HG03025 (cell line): ENCODE measurements around the gene TMEM126B.
A peak's percentile ranks its signal among the peaks of the same experiment; 100 is the strongest.
"Not testable (repeated sequence)": the region's sequence is repeated elsewhere in the genome, so short reads cannot be mapped to it uniquely, and the experiment has no call there.

Experiments used
- ATAC-seq: cut with Tn5 transposase; IDR thresholded peaks from one replicate; pipeline ENCODE4 v1.9.1; 2021; ENCODE audit warnings: mild to moderate bottlenecking, moderate library complexity; ENCODE audit not compliant: unreplicated experiment, low FRiP score

Gene TMEM126B

GRCh38 chr11:85647078-85647477 lies 18.7 kb downstream of the TMEM126B start:
- no peak for ATAC-seq

DNA sequence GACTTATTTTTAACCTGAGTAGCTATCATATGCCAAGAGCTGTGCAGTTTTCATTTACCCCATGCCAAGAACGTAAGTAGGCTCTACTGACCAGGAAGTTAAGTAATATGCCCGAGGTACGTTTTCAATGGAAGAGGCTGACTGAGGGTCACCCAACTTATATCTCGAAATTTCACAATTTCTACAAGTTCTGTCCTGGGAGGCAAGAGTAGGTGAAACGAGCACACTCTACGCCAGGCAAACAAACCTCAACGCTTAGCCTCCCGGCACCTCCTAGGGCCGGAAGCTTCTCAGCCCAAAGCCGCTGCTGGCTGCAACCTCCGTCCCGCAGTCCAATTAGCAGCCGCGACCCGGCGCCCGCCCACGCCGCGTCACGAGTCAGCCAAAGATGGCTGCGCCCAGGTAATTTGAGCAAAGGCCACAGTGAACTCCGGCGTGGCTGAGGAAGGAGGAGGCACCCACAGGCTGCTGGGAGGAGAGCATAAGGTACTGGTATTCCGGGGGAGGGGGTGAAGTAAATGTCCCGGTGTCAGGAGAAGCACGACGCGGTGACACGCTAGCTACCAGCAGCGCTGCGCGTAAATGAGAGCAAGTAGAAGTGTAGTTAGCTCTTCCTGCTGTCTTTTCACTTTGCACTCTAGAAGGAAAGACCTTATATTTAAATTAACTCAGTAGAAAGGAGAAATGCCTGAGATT lies 19.4 kb downstream of the TMEM126B start, which contains the start of gene TMEM126A:
TMEM126A (plus strand) TSS at position 364 of the 696 bp plus-strand sequence. CDS start 2,289 bp downstream, outside the sequence.
- peak; percentile 99 for ATAC-seq

DNA sequence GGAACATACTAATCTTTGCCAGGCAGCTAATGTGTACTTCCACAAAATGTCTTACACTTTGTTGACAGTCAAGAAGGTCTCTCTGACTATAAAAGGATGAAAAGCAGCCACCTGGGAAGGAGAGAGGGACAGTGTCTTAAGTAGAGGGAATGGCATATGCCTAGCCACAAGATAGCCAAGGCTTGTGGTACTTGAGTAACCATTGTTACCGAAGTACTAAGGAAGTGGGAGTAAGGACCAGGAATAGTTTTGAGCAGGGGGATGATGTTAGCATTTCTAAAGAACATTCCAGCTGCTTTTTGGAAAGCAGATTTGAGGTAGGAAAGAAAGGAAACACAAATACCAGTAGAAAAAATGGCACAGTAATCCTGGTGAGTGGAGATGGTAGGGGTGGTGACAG lies 22.7 kb downstream of the TMEM126B start:
- ATAC-seq, result no peak

GRCh38 chr11:85652786-85653447 lies 24.5 kb downstream of the TMEM126B start:
- no peak for ATAC-seq

DNA sequence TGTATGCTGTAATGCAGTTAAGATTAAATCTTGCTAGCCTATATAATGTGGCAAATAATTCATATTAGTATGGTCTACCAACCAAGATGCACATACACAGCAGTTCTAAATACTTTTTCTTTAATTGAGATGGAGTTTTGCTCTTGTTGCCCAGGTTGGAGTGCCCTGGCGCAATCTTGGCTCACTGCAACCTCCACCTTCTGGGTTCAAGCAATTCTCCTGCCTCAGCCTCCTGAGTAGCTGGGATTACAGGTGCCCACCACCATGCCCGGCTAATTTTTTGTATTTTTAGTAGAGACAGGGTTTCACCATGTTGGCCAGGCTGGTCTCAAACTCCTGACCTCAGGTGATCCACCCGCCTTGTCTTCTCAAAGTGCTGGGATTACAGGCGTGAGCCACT lies 25.9 kb downstream of the TMEM126B start:
- ATAC-seq, result not testable (repeated sequence)

DNA sequence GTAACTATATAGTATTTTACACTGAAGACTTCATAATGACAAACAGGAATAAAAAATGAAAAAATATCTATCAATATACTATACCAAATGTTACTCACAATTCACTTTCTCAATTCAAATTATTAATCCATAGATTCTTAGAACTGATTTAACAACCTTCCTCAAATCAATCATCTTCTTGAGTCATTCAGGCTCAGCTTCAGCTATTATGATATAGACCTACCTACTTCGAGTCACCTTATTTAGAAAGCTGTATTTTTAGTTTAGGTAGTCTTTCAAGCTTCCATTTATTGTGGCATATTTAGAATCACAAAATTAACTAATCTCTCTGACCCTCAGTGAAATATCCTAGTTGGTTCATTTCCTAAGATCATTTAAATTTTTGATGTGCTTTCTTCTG lies 28.4 kb downstream of the TMEM126B start:
- ATAC-seq, result no peak

DNA sequence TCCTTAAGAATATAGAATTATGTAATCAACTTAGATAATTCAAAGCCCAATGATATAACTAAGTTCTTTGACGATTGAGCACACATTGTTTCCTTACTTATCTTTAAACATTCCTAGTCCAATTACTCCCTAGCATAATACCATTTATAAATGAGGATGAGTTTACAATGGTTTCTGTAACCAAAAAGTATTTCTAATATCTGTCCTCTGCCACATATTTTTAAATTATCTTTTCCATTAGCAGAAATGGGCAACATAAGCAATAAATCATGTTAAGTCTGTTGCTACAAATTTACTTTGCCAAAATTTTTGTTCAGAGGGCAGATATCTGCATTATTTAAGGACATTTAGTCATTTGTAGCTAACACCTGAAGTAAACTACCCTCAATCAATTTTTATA lies 29.8 kb downstream of the TMEM126B start:
- ATAC-seq, result no peak

DNA sequence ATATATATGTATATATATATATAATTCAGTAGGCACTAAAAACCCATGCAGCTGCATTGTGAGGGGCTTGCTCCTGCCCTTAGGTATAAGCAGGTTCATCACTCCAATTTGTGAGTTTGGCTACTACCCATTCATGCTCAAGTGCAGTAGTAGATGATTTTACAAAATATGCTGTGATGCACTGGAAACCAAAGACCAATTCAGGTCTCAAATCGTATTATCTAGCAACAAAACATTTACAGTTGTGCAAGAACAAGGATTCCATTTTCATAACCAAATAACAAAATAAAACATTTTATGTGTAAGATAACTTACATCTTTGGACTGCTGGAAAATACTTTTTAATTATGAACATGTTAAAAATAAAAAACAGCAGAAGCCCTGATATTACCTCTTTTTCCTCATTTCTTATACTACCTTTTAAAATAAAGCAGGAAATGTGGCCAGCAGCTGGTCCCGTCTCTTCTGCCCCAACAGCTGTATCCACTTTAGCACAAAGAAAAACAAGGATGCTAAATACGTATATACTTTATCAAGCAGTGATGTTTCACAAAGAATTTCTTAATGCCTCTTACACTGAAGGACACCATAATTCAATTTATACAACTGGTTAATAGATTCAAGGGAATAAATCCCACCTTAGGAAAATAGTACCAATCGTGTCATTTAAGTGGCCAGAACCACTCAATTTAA lies 33.7 kb downstream of the TMEM126B start:
- ATAC-seq, result no peak

DNA sequence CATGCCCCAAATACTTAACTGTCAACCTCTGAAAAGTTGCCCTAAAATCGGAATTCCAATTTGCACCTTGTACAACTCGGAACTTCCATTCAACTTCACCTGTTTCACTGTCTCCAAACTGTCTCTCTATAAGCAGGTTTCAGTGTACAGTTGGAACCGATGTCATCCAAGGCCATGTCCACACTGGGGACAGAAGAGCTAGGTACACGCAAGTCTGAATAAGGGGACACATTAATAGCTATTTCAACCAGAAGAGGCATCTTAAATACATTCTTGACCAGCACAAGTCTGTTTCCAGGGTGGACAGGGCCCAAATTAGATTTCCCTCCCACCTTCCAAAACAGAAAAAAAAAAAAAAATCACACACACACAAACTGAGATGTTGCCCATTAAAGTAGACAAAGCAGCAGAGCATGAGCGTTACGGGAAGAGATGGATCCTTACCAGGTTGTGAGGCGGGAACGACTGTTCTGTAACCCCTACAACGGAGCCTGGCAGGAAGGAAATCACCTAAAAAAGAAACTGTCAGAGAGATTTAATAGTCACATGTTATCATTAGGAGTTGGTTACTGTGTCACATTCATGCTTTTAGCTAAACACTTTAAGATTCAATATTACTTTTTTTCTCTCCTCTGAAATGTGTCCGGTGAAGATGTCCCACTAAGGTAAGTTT lies 34.8 kb downstream of the TMEM126B start:
- ATAC-seq, result no peak

DNA sequence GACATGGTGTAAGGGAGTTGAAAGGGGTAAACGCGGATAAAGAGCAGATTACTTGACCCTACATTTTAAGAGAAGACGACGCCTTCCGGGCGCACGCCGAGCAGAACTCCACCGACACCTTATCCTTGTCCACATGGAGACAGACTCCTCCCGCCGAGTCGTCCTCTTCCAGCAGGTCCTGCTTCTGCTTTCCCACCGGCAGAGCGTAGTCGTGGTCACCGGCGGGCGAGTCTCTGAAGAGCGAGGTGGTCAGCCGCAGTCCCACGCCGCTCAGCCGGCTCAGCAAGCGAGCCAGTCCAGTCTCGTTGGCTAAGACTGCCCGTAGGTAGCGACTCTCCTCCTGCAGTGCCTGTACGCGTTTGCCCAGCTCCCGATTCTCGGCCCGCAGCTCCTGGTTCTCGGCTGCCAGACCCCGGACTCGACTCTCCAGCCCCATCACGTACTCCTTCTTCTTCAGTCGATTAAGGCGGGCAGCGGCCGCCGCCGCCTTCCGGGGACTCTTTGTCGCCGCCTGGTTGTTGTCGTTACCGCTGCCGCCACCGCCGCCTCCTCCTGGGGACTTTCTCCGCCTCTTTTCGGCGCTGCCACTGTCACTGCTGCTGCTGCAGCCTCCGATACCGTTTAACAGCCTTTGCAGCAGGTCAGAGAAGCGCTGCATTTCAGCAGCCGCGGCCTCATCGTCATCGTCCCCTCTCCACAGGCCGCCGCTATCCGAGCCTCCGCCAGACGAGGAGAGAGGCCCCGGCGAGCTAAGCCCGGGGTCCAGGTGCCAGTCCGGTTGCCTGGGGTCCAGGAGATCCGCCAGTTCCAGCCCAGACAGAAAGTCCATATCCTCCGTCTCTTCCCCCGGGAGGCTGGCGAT lies 35.6 kb downstream of the TMEM126B start:
- peak; percentile 69 for ATAC-seq

- ATAC-seq, result peak; percentile 87
Observed at GRCh38 chr11:85664615-85665481, 36.5 kb downstream of the TMEM126B start, which contains the start of gene CREBZF. TSS of gene CREBZF (minus strand) at chr11:85665129. CDS start at chr11:85664875, 254 bp downstream.

DNA sequence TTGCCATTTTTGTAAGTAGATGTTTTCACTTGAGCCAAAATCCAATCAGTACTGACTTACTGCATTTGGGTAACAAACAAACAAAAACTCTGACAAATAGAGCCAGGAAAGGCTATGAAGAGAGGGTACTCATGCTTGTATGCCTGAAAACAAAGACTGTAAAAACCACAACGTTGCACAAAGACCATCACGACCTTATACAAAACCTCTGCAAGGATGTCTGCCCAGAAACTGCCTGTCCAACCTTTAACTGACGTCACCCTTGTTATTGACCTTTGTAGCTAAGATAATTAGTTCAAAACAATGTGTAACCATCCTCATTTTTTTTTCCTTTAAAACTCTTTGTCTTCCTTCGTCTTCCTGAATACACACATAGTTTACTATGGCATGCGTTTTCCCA lies 37.3 kb downstream of the TMEM126B start:
- ATAC-seq, result no peak

DNA sequence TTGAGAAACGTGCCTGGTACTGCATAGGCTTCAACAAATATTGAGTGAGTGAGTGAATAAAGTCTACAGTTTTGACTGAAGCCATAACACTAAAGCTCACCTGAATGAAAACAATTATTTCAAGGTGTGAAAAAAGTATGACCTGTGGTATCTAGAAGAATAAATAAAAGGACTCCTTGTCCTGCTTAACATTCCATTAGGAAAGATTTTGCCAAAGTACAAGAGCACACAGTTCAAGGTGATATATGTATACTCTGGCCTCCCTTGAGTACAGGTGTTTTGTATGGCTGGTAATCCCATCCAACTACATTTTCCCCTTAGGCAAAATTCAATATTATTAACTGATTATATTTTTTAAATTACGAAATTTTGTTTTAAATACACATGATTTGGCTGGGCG lies 38.3 kb downstream of the TMEM126B start:
- no peak for ATAC-seq

DNA sequence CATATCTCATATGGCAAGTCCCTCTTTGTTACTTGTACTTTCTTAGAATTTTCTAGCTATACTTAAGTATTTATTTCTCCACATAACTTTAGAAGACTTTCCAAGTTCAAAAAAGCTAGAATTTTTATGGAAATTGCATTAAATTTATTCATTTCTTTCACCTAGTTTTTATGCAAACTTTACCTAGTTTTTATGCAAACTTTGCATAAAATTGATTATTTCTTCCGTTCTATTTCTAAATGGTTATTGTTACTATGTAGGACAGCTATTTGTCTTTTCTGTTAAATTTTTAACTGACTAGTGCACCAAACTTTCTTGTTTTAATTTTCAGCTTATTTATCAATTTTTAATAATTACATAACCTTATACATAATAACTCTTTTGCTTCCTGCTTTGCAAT lies 39.8 kb downstream of the TMEM126B start:
- ATAC-seq, result no peak

DNA sequence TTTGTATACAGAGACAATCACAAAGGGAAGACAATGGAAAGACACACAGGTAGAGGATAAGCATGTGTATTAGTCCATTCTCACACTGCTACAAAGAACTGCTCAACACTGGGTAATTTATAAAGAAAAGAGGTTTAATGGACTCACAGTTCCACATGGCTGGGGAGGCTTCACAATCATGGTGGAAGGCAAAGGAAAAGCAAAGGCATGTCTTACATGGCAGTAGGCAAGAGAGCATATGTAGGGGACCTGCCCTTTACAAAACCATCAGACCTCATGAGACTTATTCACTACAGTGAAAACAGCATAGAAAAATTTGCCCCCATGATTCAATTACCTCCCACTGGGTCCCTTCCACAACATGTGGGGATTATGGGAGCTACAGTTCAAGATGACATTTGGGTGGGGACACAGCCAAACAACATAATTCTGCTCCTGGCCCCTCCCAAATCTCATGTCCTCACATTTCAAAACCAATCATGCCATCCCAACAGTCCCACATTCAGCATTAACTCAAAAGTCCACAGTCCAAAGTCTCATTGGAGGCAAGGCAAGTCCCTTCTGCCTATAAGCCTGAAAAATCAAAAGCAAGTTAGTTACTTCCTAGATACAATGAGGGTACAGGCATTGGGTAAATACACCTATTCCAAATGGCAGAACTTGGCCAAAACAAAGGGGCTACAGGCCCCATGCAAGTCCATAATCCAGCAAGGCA lies 42.7 kb downstream of the TMEM126B start:
- not testable (repeated sequence) for ATAC-seq

DNA sequence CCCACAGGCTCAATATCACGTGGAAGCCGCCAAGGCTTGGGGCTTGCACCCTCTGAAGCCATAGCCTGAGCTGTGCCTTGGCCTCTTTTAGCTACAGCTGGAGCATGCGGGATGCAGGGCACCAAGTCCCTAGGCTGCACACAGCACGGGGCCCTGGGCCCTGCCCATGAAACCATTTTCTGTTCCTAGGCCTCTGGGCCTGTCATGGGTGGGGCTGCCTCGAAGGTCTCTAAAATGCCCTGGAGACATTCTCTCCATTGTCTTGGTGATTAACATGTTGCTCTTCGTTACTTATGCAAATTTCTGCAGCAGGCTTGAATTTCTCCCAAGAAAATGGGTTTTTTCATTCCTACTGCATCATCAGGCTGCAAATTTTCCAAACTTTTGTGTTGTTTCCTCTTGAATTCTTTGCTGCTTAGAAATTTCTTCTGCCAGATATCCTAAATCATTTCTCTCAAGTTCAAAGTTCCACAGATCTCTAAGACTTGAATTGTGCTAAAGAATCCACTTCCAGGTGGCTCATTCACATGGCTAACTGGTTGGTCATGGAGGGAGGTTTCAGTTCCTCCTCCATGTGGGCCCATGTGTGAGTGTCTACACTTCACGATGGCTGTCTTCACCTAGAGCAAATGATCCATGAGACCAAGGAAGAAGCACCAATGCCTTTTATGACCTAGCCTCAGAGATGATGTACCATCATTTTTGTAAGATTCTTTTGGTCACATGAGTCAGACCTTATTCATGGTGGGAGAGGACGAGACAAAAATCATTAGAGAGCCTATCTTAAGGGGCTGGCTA lies 43.9 kb downstream of the TMEM126B start:
- ATAC-seq, result no peak

GRCh38 chr11:85673393-85673792 lies 45.0 kb downstream of the TMEM126B start:
- no peak for ATAC-seq

DNA sequence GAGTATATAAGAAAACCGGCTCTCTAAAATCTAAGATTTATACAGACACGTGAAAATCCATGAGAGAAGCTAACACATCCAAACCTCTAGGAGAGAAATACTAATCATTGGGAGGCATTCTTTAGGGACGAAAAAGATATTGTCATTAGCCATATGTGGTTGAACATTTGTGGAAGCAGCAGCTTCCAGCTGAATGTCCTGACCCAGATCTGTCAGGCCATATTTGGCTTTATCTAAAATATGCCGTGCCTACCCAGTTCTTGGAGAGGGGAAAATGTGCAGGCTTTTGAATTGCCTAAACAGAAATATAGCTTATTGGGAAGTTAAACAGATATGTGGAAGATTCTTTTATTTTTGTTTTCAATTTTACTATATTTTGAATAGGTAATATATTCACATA lies 51.2 kb downstream of the TMEM126B start:
- no peak for ATAC-seq
